ENCODE results near the gene TRAPPC5. TPM values are rescaled to one million over a fixed set of nuclear protein-coding genes. Genes with fewer than 3 reads are reported as not detected.

TRAPPC5 gene
- 27.7 to 141 TPM (median 54.8 TPM) in 3 replicates for polyA plus RNA-seq
- polyA plus RNA-seq (2011; ENCODE audit: low read depth): 19.3 TPM
- polyA plus RNA-seq (2011; cell fraction: cytosol; rRNA removed): 25.4 and 68.4 TPM in 2 replicates
- polyA plus RNA-seq (2011; cell fraction: nucleus; rRNA removed): 11.8 and 20.1 TPM in 2 replicates
- polyA plus RNA-seq (2012; ENCODE audit: low replicate concordance): 93.8 and 138 TPM in 2 replicates
- 23.8 to 49.0 TPM (median 38.6 TPM) in 3 replicates for polyA minus RNA-seq
- 218 TPM for polyA minus RNA-seq (2011; cell fraction: cytosol; rRNA and poly(A)+ RNA removed)
- polyA minus RNA-seq (2011; cell fraction: nucleus; rRNA and poly(A)+ RNA removed): 13.5 and 15.1 TPM in 2 replicates

DNA sequence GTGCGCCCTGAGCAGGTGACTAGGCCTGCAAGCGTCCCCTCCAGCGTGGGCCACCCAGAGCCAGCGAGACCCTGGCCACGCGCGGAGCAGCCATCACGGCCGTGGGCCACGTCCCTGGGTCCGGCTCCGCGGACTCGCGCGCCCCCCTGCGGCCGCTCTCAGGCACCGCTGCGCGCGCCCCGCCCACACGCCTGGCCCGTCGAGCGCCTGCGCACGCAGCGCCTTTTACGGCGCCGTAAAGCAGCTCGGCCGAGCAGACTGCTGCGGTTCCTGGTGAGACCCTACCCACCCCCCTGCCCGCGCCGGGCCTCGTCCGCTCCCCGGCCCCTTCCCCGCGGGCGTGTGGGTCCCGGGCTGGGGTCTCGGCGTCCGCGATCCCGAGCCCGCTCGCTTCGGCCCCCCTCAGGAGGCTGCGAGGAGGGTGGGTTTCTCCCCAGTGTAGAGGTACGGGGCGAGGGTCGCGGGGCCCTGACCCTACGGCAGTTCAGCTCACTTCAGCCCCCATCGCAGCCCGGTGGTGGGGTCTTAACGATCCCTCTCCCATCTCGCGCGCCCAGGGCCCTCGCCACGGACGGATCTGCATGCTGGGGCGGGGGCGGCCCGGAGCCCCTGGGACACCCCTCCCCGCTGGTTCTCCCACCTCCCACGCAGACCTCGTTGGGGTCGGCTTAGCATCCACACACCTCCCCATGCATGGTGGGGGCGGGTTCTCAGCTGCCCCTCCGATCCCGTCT is at the start of gene TRAPPC5:
Gene TRAPPC5 (plus strand): TSS at position 228 of the 734 bp plus-strand sequence. CDS start 1,421 bp downstream, outside the sequence.
- FAIRE-seq: no peak
- dilution Hi-C loops (cut with MboI; ENCODE audit: extremely low pct_ligation_motif_present, low sequenced_read_pairs): no loop called here

DNA sequence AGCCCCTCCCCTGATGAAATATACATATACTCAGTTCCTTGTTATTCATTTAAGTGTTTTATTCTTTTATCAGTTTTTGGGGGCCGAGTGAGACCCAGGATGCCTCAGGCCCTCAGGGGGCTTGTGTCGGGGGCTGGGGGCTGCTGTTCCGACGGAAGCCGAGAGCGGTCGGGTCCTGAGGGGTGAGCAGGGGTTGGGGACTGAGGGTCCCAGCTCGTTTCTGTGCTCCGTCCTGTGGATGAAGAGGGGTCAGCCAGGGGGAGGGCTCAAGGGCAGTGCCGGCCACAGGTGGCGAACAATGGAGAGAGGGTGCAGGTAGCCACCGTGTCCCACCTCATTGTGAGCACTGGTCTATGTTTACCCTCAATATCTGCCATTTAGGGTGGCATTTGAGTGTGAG is 49.1 kb upstream of the TRAPPC5 start:
- H3K9me1 ChIP-seq (ENCODE audit: control insufficient read depth, extremely low read depth, insufficient read depth, low read length): no peaks in the 10 kb centered on the region
- no peaks in the 10 kb centered on the region for H4K20me1 ChIP-seq (ENCODE audit: control insufficient read depth, extremely low read depth, insufficient read depth, low read length)
- dilution Hi-C loops (cut with MboI; ENCODE audit: extremely low pct_ligation_motif_present, low sequenced_read_pairs): no loop called here
- H3K4me1 ChIP-seq (ENCODE audit: control insufficient read depth, extremely low read depth, insufficient read depth, low read length): peaks cover 14% of the 10 kb centered on the region
- H3K4me2 ChIP-seq (ENCODE audit: control insufficient read depth, extremely low read depth, insufficient read depth, low read depth, low read length): no peak overlapping the region
- H3K36me3 ChIP-seq (ENCODE audit: control insufficient read depth in 2 of 2, extremely low read depth in 1 of 2, insufficient read depth in 2 of 2, low read length in 2 of 2): peaks cover 0 to 5% of the 10 kb centered on the region in 2 experiments
- no peak overlapping the region for H3K27ac ChIP-seq (ENCODE audit: control insufficient read depth, insufficient read depth, low read length)
- FAIRE-seq (no peak), DNase-seq (ENCODE audit: low read depth, low spot score) (no peak)
- H3K79me2 ChIP-seq (ENCODE audit: control insufficient read depth, insufficient read depth, low read length): peaks cover 47% of the 10 kb centered on the region
- H3K9ac ChIP-seq (ENCODE audit: control insufficient read depth, extremely low read depth, insufficient read depth, low read length): no peak overlapping the region
- H3K4me3 ChIP-seq (ENCODE audit: control insufficient read depth in 2 of 3, extremely low read depth in 1 of 3, insufficient read depth in 2 of 3, low read depth in 1 of 3, low read length in 3 of 3): no peak overlapping the region
- TF ChIP-seq, protein P1, sequence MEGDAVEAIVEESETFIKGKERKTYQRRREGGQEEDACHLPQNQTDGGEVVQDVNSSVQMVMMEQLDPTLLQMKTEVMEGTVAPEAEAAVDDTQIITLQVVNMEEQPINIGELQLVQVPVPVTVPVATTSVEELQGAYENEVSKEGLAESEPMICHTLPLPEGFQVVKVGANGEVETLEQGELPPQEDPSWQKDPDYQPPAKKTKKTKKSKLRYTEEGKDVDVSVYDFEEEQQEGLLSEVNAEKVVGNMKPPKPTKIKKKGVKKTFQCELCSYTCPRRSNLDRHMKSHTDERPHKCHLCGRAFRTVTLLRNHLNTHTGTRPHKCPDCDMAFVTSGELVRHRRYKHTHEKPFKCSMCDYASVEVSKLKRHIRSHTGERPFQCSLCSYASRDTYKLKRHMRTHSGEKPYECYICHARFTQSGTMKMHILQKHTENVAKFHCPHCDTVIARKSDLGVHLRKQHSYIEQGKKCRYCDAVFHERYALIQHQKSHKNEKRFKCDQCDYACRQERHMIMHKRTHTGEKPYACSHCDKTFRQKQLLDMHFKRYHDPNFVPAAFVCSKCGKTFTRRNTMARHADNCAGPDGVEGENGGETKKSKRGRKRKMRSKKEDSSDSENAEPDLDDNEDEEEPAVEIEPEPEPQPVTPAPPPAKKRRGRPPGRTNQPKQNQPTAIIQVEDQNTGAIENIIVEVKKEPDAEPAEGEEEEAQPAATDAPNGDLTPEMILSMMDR (optimal IDR thresholded peaks at IDR 0.05 in 1 of 3, IDR thresholded peaks at IDR 0.05 in 1 of 3, conservative IDR thresholded peaks at IDR 0.05 in 1 of 3; ENCODE audit: extremely low read depth in 1 of 3, insufficient read depth in 2 of 3, low read length in 3 of 3): no peak
- TF ChIP-seq EZH2 (IDR thresholded peaks at IDR 0.05; ENCODE audit: low read length): no peak
- H3K27me3 ChIP-seq (ENCODE audit: control insufficient read depth, extremely low read depth, insufficient read depth, low read length): no peaks in the 10 kb centered on the region
- H2AFZ ChIP-seq (ENCODE audit: control insufficient read depth, low read length): no peak overlapping the region
- H3K9me3 ChIP-seq (ENCODE audit: control insufficient read depth, low read depth, low read length): no peaks in the 10 kb centered on the region

More for the DNA sequence above, at the start of gene TRAPPC5:
- H3K9ac ChIP-seq (ENCODE audit: control insufficient read depth, extremely low read depth, insufficient read depth, low read length): peak within 1 kb of the TSS; percentile 85
- TF ChIP-seq, protein P1 (optimal IDR thresholded peaks at IDR 0.05 in 1 of 3, IDR thresholded peaks at IDR 0.05 in 1 of 3, conservative IDR thresholded peaks at IDR 0.05 in 1 of 3; ENCODE audit: extremely low read depth in 1 of 3, insufficient read depth in 2 of 3, low read length in 3 of 3): peak; percentile 63 to 90 (median 71)
- no peak for TF ChIP-seq EZH2 (IDR thresholded peaks at IDR 0.05; ENCODE audit: low read length)
- peak within 1 kb of the TSS; percentile 64 for H3K27ac ChIP-seq (ENCODE audit: control insufficient read depth, insufficient read depth, low read length)
- H2AFZ ChIP-seq (ENCODE audit: control insufficient read depth, low read length): peak within 1 kb of the TSS; percentile 75
- no peak for DNase-seq (ENCODE audit: low read depth, low spot score)
- H3K4me2 ChIP-seq (ENCODE audit: control insufficient read depth, extremely low read depth, insufficient read depth, low read depth, low read length): peak within 1 kb of the TSS; percentile 60
- peak within 1 kb of the TSS; percentile 73 to 99 (median 83) for H3K4me3 ChIP-seq (ENCODE audit: control insufficient read depth in 2 of 3, extremely low read depth in 1 of 3, insufficient read depth in 2 of 3, low read depth in 1 of 3, low read length in 3 of 3)
- H3K9me3 ChIP-seq (ENCODE audit: control insufficient read depth, low read depth, low read length): no peaks in the 10 kb centered on the region
- peaks cover 16% of the 10 kb centered on the region for H3K79me2 ChIP-seq (ENCODE audit: control insufficient read depth, insufficient read depth, low read length)
- peaks cover 7% of the 10 kb centered on the region for H3K4me1 ChIP-seq (ENCODE audit: control insufficient read depth, extremely low read depth, insufficient read depth, low read length)
- no peaks in the 10 kb centered on the region for H3K9me1 ChIP-seq (ENCODE audit: control insufficient read depth, extremely low read depth, insufficient read depth, low read length)
- no peaks in the 10 kb centered on the region for H4K20me1 ChIP-seq (ENCODE audit: control insufficient read depth, extremely low read depth, insufficient read depth, low read length)
- H3K27me3 ChIP-seq (ENCODE audit: control insufficient read depth, extremely low read depth, insufficient read depth, low read length): peaks cover 6% of the 10 kb centered on the region
- H3K36me3 ChIP-seq (ENCODE audit: control insufficient read depth in 2 of 2, extremely low read depth in 1 of 2, insufficient read depth in 2 of 2, low read length in 2 of 2): peaks cover 0 to 8% of the 10 kb centered on the region in 2 experiments

Data from keratinocyte (primary cell).